HUES6 (cell line): ENCODE measurements around the gene NOP10.

Experiments
- H3K27ac ChIP-seq: 2 replicates; pipeline ENCODE4 v1.7.0; 2013; ENCODE audit warnings: low read depth, mild to moderate bottlenecking, low read length, inconsistent platforms
- H3K27me3 ChIP-seq: 2 replicates; pipeline ENCODE4 v1.6.1; 2013; ENCODE audit warnings: low read length; ENCODE audit not compliant: control insufficient read depth, insufficient read depth
- H3K36me3 ChIP-seq: 2 replicates; pipeline ENCODE4 v1.6.1; 2013; ENCODE audit warnings: low read length; ENCODE audit not compliant: control insufficient read depth, insufficient read depth
- H3K4me1 ChIP-seq: 2 replicates; pipeline ENCODE4 v1.6.1; 2013; ENCODE audit warnings: low read length; ENCODE audit not compliant: control insufficient read depth, insufficient read depth
- H3K4me3 ChIP-seq: 2 replicates; pipeline ENCODE4 v1.5.1; 2013; ENCODE audit warnings: low read depth, low read length
- H3K9ac ChIP-seq: one replicate; pipeline ENCODE4 v1.6.1; 2013; ENCODE audit warnings: mild to moderate bottlenecking, low read length
- H3K9me3 ChIP-seq: 2 replicates; pipeline ENCODE4 v1.6.1; 2013; ENCODE audit warnings: low read depth, low read length; ENCODE audit not compliant: control insufficient read depth, insufficient read depth

Gene NOP10

GRCh38 chr15:34297059-34297458, 45.9 kb downstream of the NOP10 start:
- Histone ChIP-seq H3K9me3 (no peaks in the 10 kb centered on the region), H3K4me1 (no peaks in the 10 kb centered on the region)

GRCh38 chr15:34292621-34293020, 50.3 kb downstream of the NOP10 start:
- H3K4me3 ChIP-seq, result no peak overlapping the region
- H3K9ac ChIP-seq, result no peak overlapping the region
- H3K4me1 ChIP-seq, result no peaks in the 10 kb centered on the region
- H3K9me3 ChIP-seq, result no peaks in the 10 kb centered on the region
- no peak overlapping the region for H3K27ac ChIP-seq
- no peaks in the 10 kb centered on the region for H3K36me3 ChIP-seq
- no peaks in the 10 kb centered on the region for H3K27me3 ChIP-seq

More at GRCh38 chr15:34297059-34297458, 45.9 kb downstream of the NOP10 start:
- H3K27me3 ChIP-seq, result no peaks in the 10 kb centered on the region
- H3K4me3 ChIP-seq, result no peak overlapping the region
- H3K27ac ChIP-seq, result no peak overlapping the region
- H3K9ac ChIP-seq, result no peak overlapping the region
- no peaks in the 10 kb centered on the region for H3K36me3 ChIP-seq
